Ramos (cell line): Measurements from ENCODE around the gene CANT1.

ENCODE experiments used
- in situ Hi-C: fragments of 300-500 bp; cut with MboI; formaldehyde crosslinking; loops from one replicate; pipeline ENCODE4 v1.14.3; 2022; ENCODE audit warnings: low sequenced_read_pairs; ENCODE audit not compliant: unreplicated experiment

CANT1 gene

DNA sequence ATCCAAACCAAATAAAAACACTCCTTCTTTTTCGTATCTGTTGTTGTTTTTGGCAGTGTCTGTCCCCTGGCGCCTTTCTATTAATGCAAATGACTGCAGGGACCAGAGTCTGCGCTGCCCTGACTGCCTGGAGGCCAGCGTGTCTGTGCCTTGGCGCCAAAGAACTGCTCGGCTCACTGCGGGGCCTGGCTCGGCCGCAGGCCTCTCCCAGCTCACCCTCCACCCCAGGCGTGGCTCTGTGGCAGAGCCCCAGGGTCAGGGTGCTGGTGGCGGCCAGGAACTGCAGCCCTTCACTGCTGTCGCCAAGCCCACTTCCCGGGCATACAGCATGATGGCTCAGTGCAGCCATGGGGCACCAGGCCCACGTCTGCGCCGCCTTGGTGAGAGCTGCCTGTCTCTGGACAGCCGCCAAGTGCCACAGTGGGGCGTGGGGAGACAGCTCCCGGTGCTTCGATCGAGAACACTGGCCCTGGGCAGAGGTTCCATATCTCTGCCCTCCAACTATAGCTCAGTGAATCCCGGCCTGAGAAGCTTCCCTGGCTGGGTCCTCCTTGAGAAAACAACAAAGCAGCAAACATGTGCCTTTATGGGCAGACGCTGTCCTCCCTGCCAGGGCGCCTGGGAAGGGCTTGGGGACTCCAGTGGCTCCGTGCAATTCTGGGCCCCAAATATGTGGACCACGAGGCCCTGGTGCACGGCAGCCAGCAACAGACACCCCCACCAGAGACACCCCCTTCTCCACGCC, 11.1 kb downstream of the CANT1 start:
- in situ Hi-C loops = no loop called here

GRCh38 chr17:78997881-78998280, 11.7 kb downstream of the CANT1 start:
- in situ Hi-C loops = no loop called here

GRCh38 chr17:78997231-78997741, 12.3 kb downstream of the CANT1 start:
- in situ Hi-C loops = no loop called here

- in situ Hi-C loops = no loop called here
Observed at GRCh38 chr17:78996781-78997201, 12.8 kb downstream of the CANT1 start.

GRCh38 chr17:78995761-78996451, 13.7 kb downstream of the CANT1 start:
- in situ Hi-C loops = no loop called here

DNA sequence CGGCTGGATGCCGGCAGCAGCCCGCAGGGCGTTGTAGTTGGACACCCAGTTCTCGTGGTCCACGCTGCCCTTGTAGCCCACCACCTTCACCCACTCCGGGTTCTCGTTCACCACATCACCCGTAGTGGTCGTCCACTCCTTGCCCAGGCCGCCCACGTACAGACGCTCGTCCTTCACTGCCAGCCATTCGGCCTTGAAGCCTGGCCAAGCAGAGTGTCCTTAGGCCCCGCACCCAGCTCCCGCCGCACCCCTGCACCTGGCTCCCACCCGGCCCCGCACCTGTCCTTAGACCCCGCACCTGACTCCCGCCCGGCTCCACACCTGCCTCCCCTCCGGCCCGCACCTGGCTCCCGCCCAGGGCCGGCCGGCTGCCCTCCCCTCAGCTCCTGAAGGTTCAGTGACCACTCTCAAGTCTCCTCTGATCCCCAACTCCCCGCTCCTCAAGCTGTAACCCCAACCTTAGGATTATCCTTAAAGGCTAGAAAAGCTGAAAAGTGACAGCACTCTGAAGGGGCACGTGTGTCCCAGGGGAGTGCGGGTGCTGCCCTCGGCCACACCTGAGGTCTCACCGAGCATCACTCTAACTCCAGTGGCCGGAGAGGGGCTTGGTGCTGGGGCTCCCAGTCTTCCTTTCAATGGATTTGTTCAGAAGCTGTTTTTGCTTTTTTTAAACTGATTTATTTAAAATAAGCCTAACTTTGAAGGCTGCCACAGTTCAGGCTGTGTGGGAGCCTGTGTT, 14.4 kb downstream of the CANT1 start:
- in situ Hi-C loops = no loop called here

DNA sequence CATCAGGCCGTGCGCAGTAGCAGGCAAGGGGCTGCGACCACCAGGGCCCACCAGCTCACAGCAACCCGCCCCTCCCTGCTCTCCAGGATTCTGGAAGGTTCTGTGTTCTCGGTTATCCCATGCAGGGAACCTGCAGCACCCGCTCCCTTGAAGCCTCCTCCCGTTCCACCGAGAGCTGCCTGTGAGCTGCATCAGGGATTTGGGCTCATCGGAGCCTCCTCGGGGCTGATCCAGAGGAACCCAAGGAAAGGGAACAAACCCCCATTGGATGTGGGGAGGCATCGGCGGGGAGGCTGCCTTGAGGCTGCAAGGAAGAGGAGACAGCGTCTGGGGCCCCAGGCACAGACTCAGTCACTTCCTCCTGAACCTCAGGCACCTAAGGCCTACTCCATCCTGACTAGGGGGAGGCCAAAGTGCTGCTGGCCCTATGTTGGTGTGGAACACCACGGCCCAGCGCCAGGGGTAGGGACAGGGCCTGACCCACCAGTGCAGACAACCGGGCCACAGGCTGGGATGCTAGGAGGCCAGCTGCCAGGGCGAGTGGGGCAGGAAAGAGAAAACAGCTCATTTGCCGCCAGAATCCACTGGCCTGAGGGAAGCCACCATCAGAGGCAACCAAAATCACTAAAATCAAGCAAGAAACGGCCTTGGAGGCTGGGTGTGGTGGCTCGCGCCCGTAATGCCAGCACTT, 15.4 kb downstream of the CANT1 start:
- in situ Hi-C loops = no loop called here

DNA sequence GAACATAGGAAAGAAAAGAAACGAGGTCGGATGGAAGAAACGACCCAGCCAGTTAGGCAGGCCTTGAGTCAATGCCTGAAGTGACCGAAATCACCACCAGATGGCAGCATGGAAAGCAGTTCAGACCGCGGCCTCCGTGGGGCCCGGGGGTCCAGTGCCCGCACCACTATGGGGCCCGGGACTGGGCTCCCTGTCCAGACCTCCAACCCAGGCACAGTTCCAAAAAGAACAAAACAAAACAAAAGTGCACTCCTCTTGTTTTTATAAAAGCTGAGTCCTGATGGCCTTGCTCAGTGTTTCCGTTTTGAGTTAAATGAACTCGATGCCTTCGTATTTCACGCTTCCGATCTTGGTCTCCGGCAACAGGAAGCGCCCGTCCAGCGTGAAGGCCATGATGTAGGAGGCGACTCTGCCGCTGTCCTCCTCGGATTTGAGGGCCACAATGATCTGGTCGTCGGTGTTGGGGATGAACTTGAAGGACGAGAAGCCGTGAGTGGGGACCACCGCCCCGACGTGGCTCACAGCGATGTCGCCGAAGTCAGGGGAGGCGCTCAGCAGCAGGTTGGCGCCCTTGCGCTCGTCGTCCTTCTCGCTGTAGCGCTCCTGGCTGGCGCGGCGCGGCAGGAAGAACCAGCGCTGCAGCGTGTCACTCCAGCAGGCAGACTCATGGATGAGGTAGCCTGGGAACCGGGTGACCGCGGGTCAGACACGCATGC, 16.2 kb downstream of the CANT1 start:
- in situ Hi-C loops = no loop called here

DNA sequence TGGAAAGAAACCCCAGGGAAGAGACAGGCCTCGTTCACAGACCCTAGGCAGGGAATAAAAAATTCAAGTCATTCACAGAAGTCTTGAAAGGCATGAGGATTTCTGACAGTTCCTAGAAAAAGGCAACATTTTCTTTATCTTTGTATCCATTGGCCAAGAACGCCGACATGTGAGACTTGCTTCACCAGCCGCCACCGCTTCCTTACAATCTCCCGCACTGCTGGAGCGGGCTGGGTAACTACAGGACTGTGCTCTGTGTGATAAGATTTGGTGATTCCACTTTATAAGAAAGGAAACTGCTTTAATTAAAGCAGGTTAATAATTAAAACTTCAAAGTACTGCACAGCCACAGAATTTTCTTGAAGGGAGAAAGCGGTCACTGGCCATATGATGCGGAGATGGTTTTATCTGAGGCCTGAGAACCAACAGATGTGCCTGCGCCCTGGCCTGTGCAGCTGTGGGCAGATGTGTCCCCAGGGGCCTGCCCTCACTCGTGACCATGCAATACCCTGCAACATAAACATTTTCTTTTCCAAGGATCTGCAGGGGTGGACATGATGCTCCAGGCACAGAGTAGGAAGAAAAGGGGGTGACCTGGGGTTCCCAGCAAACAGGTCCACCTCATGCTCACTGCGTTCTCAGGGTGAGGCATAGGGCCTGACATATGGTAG, 16.9 kb downstream of the CANT1 start:
- in situ Hi-C loops = no loop called here

DNA sequence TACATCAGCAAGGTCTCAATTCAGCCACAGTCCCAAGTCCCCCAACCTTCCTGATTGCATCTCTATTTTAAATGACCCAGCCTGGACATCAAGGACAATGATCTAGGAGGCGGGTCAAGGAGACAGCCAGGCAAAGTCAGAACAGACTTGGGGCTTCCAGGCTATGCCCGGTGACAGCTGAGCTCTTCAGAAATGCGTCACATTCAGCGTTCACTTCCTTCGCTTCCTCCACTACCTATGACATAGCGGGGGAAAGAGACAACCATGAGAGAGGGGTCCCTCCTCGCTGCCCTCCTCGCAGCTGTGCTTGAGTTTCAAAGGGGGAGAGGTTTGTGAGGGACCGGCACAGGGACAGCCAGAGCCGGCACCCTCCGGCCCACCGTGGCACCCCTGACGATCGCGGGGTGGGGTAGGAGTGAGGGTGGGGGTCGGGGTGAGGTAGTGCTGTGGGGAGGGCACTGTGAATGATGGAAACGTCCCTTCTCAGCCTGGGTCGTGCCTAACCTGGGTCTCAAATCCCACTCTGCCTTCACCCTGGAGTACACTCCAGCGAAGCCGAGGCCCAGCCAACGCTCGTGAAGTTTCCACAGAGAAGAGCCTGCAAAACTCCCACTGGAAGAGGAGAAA, 17.5 kb downstream of the CANT1 start:
- in situ Hi-C loops = no loop called here

DNA sequence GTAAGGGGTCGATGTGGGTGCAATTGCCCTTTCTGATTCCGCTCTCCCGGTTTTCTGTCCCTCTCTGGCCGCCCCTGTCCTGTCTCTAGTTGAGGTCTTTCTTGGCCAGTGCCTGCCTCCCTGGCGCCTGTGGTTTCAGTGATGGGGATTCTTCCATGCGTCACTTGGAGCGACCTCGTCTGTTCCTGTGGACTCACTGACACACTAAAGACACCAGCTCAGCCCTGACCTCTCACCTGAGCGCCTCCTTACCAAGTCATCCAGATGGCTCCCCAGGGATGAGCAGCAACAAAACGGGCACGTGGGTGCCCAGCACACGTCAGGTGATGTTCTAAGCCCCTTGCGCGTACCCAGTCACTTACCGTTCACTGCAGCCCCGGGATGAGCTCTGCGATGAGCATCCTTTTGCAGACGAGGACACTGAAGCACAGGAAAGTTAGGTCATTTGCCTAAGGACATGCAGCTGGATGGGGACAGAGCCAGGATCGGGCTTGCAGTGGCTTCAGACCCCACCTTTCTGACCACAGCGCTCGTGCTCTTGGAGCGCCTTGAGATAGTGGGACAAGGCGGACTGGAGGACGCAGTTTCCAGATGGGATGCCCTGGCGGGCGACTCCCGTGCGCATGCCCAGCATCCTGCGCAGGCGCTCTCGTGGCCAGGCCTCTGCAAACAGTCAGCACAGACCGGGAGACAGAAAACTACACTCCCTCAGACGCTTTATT, 18.4 kb downstream of the CANT1 start:
- in situ Hi-C loops = no loop called here

DNA sequence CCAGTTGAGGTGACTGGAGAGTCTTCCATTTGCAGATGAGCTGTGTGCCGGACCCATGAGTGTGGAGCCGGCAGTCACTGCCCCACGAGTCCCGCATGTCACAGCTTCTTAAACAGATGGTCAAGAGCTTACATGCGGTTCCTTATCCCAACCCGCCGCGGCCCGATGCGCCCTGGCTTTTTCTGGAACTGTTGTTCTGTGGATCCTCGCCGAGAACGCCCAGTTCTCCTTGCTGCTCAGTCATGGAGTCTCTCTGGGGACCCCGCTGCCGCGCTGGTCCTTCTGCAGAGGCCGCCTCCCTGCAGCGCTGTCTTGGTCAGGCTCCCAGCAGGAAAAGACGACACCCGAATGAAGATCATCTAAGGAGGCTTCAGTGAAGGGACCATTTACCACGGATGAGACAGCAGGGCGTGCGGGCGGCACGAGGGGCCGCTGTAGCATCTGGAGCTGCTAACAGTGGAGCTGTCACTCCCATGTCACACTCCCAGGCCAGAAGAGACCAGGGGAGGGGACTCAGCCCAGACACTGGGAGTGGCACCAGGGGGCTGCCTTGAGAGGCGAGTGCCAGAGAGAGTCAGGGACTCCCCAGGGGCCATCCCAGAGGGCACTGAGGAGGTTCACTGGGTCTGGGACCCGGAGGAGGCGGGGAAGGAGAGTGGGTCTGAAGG, 19.1 kb downstream of the CANT1 start:
- in situ Hi-C loops = no loop called here

GRCh38 chr17:78988152-78988551, 21.4 kb downstream of the CANT1 start:
- in situ Hi-C loops = no loop called here

DNA sequence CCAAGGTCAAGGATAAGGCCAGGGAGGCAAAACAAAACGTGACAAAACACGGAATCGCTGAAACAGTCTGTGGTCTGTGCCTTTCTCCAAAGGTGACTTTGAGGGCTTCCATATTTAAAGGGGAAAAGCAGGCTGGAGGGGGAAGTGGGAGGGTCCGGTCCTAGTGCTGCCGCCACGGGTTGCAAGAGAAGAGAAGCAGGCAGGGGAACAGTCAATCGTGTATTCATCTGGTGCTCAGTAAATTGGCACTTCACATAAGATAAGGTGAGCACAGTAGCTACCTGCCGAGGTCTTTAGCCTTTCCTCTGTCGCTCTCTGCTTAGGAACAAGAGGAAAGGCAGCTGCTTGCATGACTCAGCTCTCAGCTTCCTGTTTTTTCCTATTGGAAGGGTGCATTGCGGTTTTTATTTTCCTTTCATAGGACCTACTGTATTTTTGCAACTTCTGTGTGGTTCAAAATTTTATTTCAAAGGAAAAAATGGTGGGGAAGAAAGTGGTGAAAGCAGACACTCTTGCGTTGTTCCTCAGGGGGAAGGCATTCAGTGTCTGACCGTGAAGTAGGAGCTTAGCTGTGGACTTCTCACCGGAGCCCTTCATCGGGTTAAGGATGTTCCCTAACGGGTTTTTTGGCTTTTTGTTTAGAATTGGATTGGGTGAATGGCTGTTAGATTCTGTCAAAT, 22.8 kb downstream of the CANT1 start:
- in situ Hi-C loops = no loop called here

GRCh38 chr17:78986048-78986648, 23.4 kb downstream of the CANT1 start:
- in situ Hi-C loops = no loop called here

DNA sequence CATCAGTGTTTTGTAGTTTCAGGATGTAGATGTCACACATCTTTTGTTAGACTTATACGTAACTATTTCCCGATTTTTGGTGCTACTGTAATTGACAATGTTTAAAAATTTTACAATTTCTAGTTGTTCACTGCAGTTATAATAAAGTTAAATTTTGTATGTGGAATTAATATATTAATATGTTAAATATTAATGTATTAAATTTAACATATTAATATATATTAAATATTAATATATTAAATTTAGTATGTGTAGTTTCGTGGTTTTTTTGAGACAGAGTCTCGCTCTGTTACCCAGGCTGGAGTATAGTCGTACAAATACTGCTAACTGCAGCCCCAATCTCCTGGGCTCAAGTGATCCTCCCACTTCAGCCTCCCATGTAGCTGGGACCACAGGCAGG, 24.2 kb downstream of the CANT1 start:
- in situ Hi-C loops = no loop called here
